ENCODE data around the gene RANBP1. TPM values are rescaled to one million over a fixed set of nuclear protein-coding genes. Genes with fewer than 3 reads are reported as not detected.

RANBP1 gene
- total RNA-seq, 1 experiment from 2014 or later, result 133 TPM

- no peaks in the 10 kb centered on the region for H3K4me1 ChIP-seq (ENCODE audit: low read length)
- H4K20me1 ChIP-seq (ENCODE audit: insufficient read depth, low read depth, low read length), result no peaks in the 10 kb centered on the region
- peaks cover 24% of the 10 kb centered on the region for H3K79me2 ChIP-seq (ENCODE audit: low read length)
- H3K27ac ChIP-seq (ENCODE audit: low read length), result no peak overlapping the region
- no peak for DNase-seq
- no peak overlapping the region for H3K4me3 ChIP-seq (ENCODE audit: low read length)
- H3K9ac ChIP-seq (ENCODE audit: low read length), result no peak overlapping the region
- H3K9me3 ChIP-seq (ENCODE audit: low read length), result peaks cover under 1% of the 10 kb centered on the region
- peaks cover 23% of the 10 kb centered on the region for H3K36me3 ChIP-seq (ENCODE audit: insufficient read depth, low read length)
- no peak overlapping the region for H3K4me2 ChIP-seq (ENCODE audit: low read depth, low read length, poor library complexity, severe bottlenecking)
- H3K9me2 ChIP-seq (replicated peaks; ENCODE audit: insufficient read depth, low read length), result no peaks in the 10 kb centered on the region
- H2AFZ ChIP-seq (ENCODE audit: low read length), result no peak overlapping the region
- no peaks in the 10 kb centered on the region for H3K27me3 ChIP-seq (ENCODE audit: low read length)
Observed at GRCh38 chr22:20101638-20102037, 14.3 kb upstream of the RANBP1 start.

GRCh38 chr22:20102203-20102780 lies 13.6 kb upstream of the RANBP1 start:
- no peaks in the 10 kb centered on the region for H3K9me3 ChIP-seq (ENCODE audit: low read length)
- no peak overlapping the region for H3K4me3 ChIP-seq (ENCODE audit: low read length)
- peaks cover 17% of the 10 kb centered on the region; the same call in 1 of the 2 replicates for H3K79me2 ChIP-seq (ENCODE audit: low read length)
- H3K9ac ChIP-seq (ENCODE audit: low read length), result no peak overlapping the region
- H2AFZ ChIP-seq (ENCODE audit: low read length), result no peak overlapping the region
- no peak overlapping the region for H3K4me2 ChIP-seq (ENCODE audit: low read depth, low read length, poor library complexity, severe bottlenecking)
- H3K4me1 ChIP-seq (ENCODE audit: low read length), result no peaks in the 10 kb centered on the region
- H4K20me1 ChIP-seq (ENCODE audit: insufficient read depth, low read depth, low read length), result no peaks in the 10 kb centered on the region
- no peak for DNase-seq
- H3K27ac ChIP-seq (ENCODE audit: low read length), result no peak overlapping the region
- H3K9me2 ChIP-seq (replicated peaks; ENCODE audit: insufficient read depth, low read length), result no peaks in the 10 kb centered on the region
- H3K27me3 ChIP-seq (ENCODE audit: low read length), result no peaks in the 10 kb centered on the region
- peaks cover 16% of the 10 kb centered on the region for H3K36me3 ChIP-seq (ENCODE audit: insufficient read depth, low read length)

- Histone ChIP-seq H4K20me1 (ENCODE audit: insufficient read depth, low read depth, low read length) (no peaks in the 10 kb centered on the region), H3K79me2 (ENCODE audit: low read length) (peaks cover 15% of the 10 kb centered on the region; the same call in 1 of the 2 replicates), H3K9me2 (replicated peaks; ENCODE audit: insufficient read depth, low read length) (no peaks in the 10 kb centered on the region), H3K27ac (ENCODE audit: low read length) (no peak overlapping the region), H3K9ac (ENCODE audit: low read length) (no peak overlapping the region), H3K9me3 (ENCODE audit: low read length) (no peaks in the 10 kb centered on the region), H3K4me3 (ENCODE audit: low read length) (no peak overlapping the region), H2AFZ (ENCODE audit: low read length) (no peak overlapping the region), H3K36me3 (ENCODE audit: insufficient read depth, low read length) (peaks cover 13% of the 10 kb centered on the region), H3K27me3 (ENCODE audit: low read length) (no peaks in the 10 kb centered on the region), H3K4me1 (ENCODE audit: low read length) (peaks cover under 1% of the 10 kb centered on the region; the same call in 1 of the 2 replicates), H3K4me2 (ENCODE audit: low read depth, low read length, poor library complexity, severe bottlenecking) (no peak overlapping the region)
- no peak for DNase-seq
Observed at GRCh38 chr22:20105456-20106204, 10.3 kb upstream of the RANBP1 start.

GRCh38 chr22:20106205-20106848 lies 9.6 kb upstream of the RANBP1 start:
- H3K9ac ChIP-seq (ENCODE audit: low read length), result no peak overlapping the region
- H3K27ac ChIP-seq (ENCODE audit: low read length), result no peak overlapping the region
- peaks cover 13% of the 10 kb centered on the region for H3K36me3 ChIP-seq (ENCODE audit: insufficient read depth, low read length)

GRCh38 chr22:20106849-20107237 lies 9.1 kb upstream of the RANBP1 start:
- Histone ChIP-seq H2AFZ (ENCODE audit: low read length) (no peak overlapping the region), H3K27me3 (ENCODE audit: low read length) (no peaks in the 10 kb centered on the region), H3K27ac (ENCODE audit: low read length) (no peak overlapping the region), H3K4me1 (ENCODE audit: low read length) (peaks cover 12% of the 10 kb centered on the region), H3K9ac (ENCODE audit: low read length) (no peak overlapping the region), H3K79me2 (ENCODE audit: low read length) (peaks cover 15% of the 10 kb centered on the region; the same call in 1 of the 2 replicates), H3K36me3 (ENCODE audit: insufficient read depth, low read length) (peaks cover 13% of the 10 kb centered on the region), H3K9me3 (ENCODE audit: low read length) (no peaks in the 10 kb centered on the region), H3K4me3 (ENCODE audit: low read length) (no peak overlapping the region), H3K4me2 (ENCODE audit: low read depth, low read length, poor library complexity, severe bottlenecking) (no peak overlapping the region), H3K9me2 (replicated peaks; ENCODE audit: insufficient read depth, low read length) (no peaks in the 10 kb centered on the region), H4K20me1 (ENCODE audit: insufficient read depth, low read depth, low read length) (no peaks in the 10 kb centered on the region)
- no peak for DNase-seq

More at GRCh38 chr22:20106205-20106848, 9.6 kb upstream of the RANBP1 start:
- no peaks in the 10 kb centered on the region for H3K27me3 ChIP-seq (ENCODE audit: low read length)
- H3K4me2 ChIP-seq (ENCODE audit: low read depth, low read length, poor library complexity, severe bottlenecking), result no peak overlapping the region
- no peaks in the 10 kb centered on the region for H3K9me3 ChIP-seq (ENCODE audit: low read length)
- peaks cover 15% of the 10 kb centered on the region; the same call in 1 of the 2 replicates for H3K79me2 ChIP-seq (ENCODE audit: low read length)
- peaks cover 8% of the 10 kb centered on the region for H3K4me1 ChIP-seq (ENCODE audit: low read length)
- DNase-seq, result no peak
- no peaks in the 10 kb centered on the region for H4K20me1 ChIP-seq (ENCODE audit: insufficient read depth, low read depth, low read length)
- no peaks in the 10 kb centered on the region for H3K9me2 ChIP-seq (replicated peaks; ENCODE audit: insufficient read depth, low read length)
- no peak overlapping the region for H2AFZ ChIP-seq (ENCODE audit: low read length)
- no peak overlapping the region for H3K4me3 ChIP-seq (ENCODE audit: low read length)

GRCh38 chr22:20107471-20107901 lies 8.4 kb upstream of the RANBP1 start:
- Histone ChIP-seq H3K4me2 (ENCODE audit: low read depth, low read length, poor library complexity, severe bottlenecking) (no peak overlapping the region), H3K9me3 (ENCODE audit: low read length) (no peaks in the 10 kb centered on the region), H3K9me2 (replicated peaks; ENCODE audit: insufficient read depth, low read length) (no peaks in the 10 kb centered on the region), H3K4me3 (ENCODE audit: low read length) (no peak overlapping the region), H4K20me1 (ENCODE audit: insufficient read depth, low read depth, low read length) (no peaks in the 10 kb centered on the region), H3K79me2 (ENCODE audit: low read length) (peaks cover 10% of the 10 kb centered on the region; the same call in 1 of the 2 replicates), H3K9ac (ENCODE audit: low read length) (no peak overlapping the region), H3K36me3 (ENCODE audit: insufficient read depth, low read length) (peaks cover 7% of the 10 kb centered on the region), H3K27ac (ENCODE audit: low read length) (no peak overlapping the region), H3K27me3 (ENCODE audit: low read length) (no peaks in the 10 kb centered on the region), H2AFZ (ENCODE audit: low read length) (no peak overlapping the region), H3K4me1 (ENCODE audit: low read length) (peaks cover 18% of the 10 kb centered on the region)
- DNase-seq, result no peak

- H4K20me1 ChIP-seq (ENCODE audit: insufficient read depth, low read depth, low read length), result no peaks in the 10 kb centered on the region
- no peak overlapping the region for H2AFZ ChIP-seq (ENCODE audit: low read length)
- peaks cover 5% of the 10 kb centered on the region for H3K36me3 ChIP-seq (ENCODE audit: insufficient read depth, low read length)
- H3K9me2 ChIP-seq (replicated peaks; ENCODE audit: insufficient read depth, low read length), result no peaks in the 10 kb centered on the region
- H3K79me2 ChIP-seq (ENCODE audit: low read length), result peaks cover 7% of the 10 kb centered on the region; the same call in 1 of the 2 replicates
- no peaks in the 10 kb centered on the region for H3K27me3 ChIP-seq (ENCODE audit: low read length)
- H3K4me2 ChIP-seq (ENCODE audit: low read depth, low read length, poor library complexity, severe bottlenecking), result no peak overlapping the region
- no peak overlapping the region for H3K4me3 ChIP-seq (ENCODE audit: low read length)
- DNase-seq, result no peak
- peaks cover 19% of the 10 kb centered on the region for H3K4me1 ChIP-seq (ENCODE audit: low read length)
- no peaks in the 10 kb centered on the region for H3K9me3 ChIP-seq (ENCODE audit: low read length)
- H3K27ac ChIP-seq (ENCODE audit: low read length), result no peak overlapping the region
- H3K9ac ChIP-seq (ENCODE audit: low read length), result no peak overlapping the region
Observed at GRCh38 chr22:20107951-20108756, 7.8 kb upstream of the RANBP1 start.

All from Karpas-422 (cell line).